DND-41 (cell line): Measurements from ENCODE around the gene POLR3A.
A peak's percentile ranks its signal among the peaks of the same experiment; 100 is the strongest.

Experiments used
- ATAC-seq: fragments of 200-7000 bp; cut with Tn5 transposase; 3 replicates; pipeline ENCODE4 v1.9.1; 2021; ENCODE audit warnings: low read depth; ENCODE audit not compliant: insufficient read depth
- DNase-seq: peaks from one replicate; pipeline ENCODE4 v3.0.0-alpha.2; 2020
- H2AFZ ChIP-seq: 2 replicates; pipeline ENCODE4 v1.6.0; 2012; ENCODE audit warnings: low read depth, low read length
- H3K27ac ChIP-seq: 2 replicates; pipeline ENCODE4 v1.5.1; 2012; ENCODE audit warnings: low read length, inconsistent platforms
- H3K27me3 ChIP-seq: fragments of 200-600 bp; sonication (generic); 2 replicates; pipeline ENCODE4 v1.6.0; 2012; ENCODE audit warnings: low read length, mild to moderate bottlenecking, inconsistent platforms; ENCODE audit not compliant: insufficient read depth, poor library complexity
- H3K36me3 ChIP-seq: 2 replicates; pipeline ENCODE4 v1.5.1; 2012; ENCODE audit warnings: low read length, inconsistent platforms; ENCODE audit not compliant: insufficient read depth
- H3K4me1 ChIP-seq: 2 replicates; pipeline ENCODE4 v1.5.1; 2012; ENCODE audit warnings: mild to moderate bottlenecking, low read length; ENCODE audit not compliant: insufficient read depth
- H3K4me2 ChIP-seq: 2 replicates; pipeline ENCODE4 v1.6.0; 2012; ENCODE audit warnings: mild to moderate bottlenecking, moderate library complexity, low read length, inconsistent platforms; ENCODE audit not compliant: insufficient read depth
- H3K4me3 ChIP-seq, 2 experiments: fragments of 200-600 bp in 1 of 2; shearing (Covaris generic) in 1 of 2; 2 replicates each; pipeline ENCODE4 v1.5.1; 2012 to 2016; ENCODE audit warnings: inconsistent platforms in 2 of 2, low read length in 2 of 2, mild to moderate bottlenecking in 2 of 2, low read depth in 1 of 2, moderate library complexity in 1 of 2
- H3K79me2 ChIP-seq: 2 replicates; pipeline ENCODE4 v1.6.0; 2012; ENCODE audit warnings: low read length, inconsistent platforms; ENCODE audit not compliant: insufficient read depth
- H3K9ac ChIP-seq: 2 replicates; pipeline ENCODE4 v1.6.0; 2012; ENCODE audit warnings: low read depth, mild to moderate bottlenecking, inconsistent platforms, low read length, moderate library complexity
- H3K9me3 ChIP-seq: 2 replicates; pipeline ENCODE4 v1.5.1; 2012; ENCODE audit warnings: low read length, moderate library complexity, mild to moderate bottlenecking, inconsistent platforms; ENCODE audit not compliant: insufficient read depth, severe bottlenecking
- H4K20me1 ChIP-seq: 2 replicates; pipeline ENCODE4 v1.6.0; 2012; ENCODE audit warnings: low read length; ENCODE audit not compliant: insufficient read depth
- CTCF ChIP-seq: IDR thresholded peaks from 2 replicates; pipeline ENCODE4 v1.5.1; 2012; ENCODE audit warnings: borderline replicate concordance, low read length, moderate library complexity, mild to moderate bottlenecking; ENCODE audit not compliant: poor library complexity, severe bottlenecking; ENCODE audit errors: extremely low read depth
- EZH2 ChIP-seq: IDR thresholded peaks from 3 replicates; pipeline ENCODE4 v1.6.1; 2012; ENCODE audit warnings: borderline replicate concordance, low read depth, mild to moderate bottlenecking, moderate library complexity, low read length, inconsistent platforms; ENCODE audit not compliant: severe bottlenecking

Gene POLR3A

GRCh38 chr10:77927402-77928246 lies 101.7 kb downstream of the POLR3A start:
- Histone ChIP-seq H4K20me1 (peaks cover 11% of the 10 kb centered on the region), H3K4me3 (peak overlapping the region; percentile 40 to 70; a peak in 3 of 4 replicates), H3K9ac (peak overlapping the region; percentile 76), H3K9me3 (no peaks in the 10 kb centered on the region), H3K27me3 (peaks cover 30% of the 10 kb centered on the region), H3K4me1 (peaks cover 31% of the 10 kb centered on the region), H3K4me2 (peak overlapping the region; percentile 84), H3K36me3 (peaks cover 3% of the 10 kb centered on the region; the same call in 1 of the 2 replicates), H3K79me2 (peaks cover 35% of the 10 kb centered on the region), H2AFZ (peak overlapping the region; percentile 75), H3K27ac (no peak overlapping the region)
- TF ChIP-seq CTCF (no peak), EZH2 (peak; percentile 90)
- DNase-seq, result no peak
- ATAC-seq, result no peak

GRCh38 chr10:77926566-77927401 lies 102.5 kb downstream of the POLR3A start, which contains the start of gene DLG5:
Gene DLG5, minus strand, starts transcription at chr10:77926755. Its CDS starts 235 bp downstream, at chr10:77926520.
- Histone ChIP-seq H3K27me3 (peaks cover 30% of the 10 kb centered on the region), H3K9ac (peak within 1 kb of the TSS; percentile 76), H3K79me2 (peaks cover 42% of the 10 kb centered on the region), H3K36me3 (peaks cover 3% of the 10 kb centered on the region; the same call in 1 of the 2 replicates), H3K27ac (peak within 1 kb of the TSS; percentile 58; the same call in 1 of the 2 replicates), H3K4me2 (peak within 1 kb of the TSS; percentile 84), H3K9me3 (no peaks in the 10 kb centered on the region), H2AFZ (peak within 1 kb of the TSS; percentile 75), H3K4me3 (peak within 1 kb of the TSS; percentile 52 to 70), H4K20me1 (peaks cover 18% of the 10 kb centered on the region), H3K4me1 (peaks cover 31% of the 10 kb centered on the region)
- ATAC-seq (peak; percentile 78), DNase-seq (peak; percentile 66)
- TF ChIP-seq EZH2 (no peak), CTCF (peak; percentile 23)

GRCh38 chr10:77925795-77926565 lies 103.3 kb downstream of the POLR3A start:
- peaks cover 26% of the 10 kb centered on the region for H4K20me1 ChIP-seq
- H3K79me2 ChIP-seq, result peaks cover 50% of the 10 kb centered on the region
- no peaks in the 10 kb centered on the region for H3K9me3 ChIP-seq
- peaks cover 30% of the 10 kb centered on the region for H3K27me3 ChIP-seq
- H3K9ac ChIP-seq, result peak overlapping the region; percentile 76
- H3K4me3 ChIP-seq, result peak overlapping the region; percentile 52 to 70
- H3K36me3 ChIP-seq, result peaks cover 3% of the 10 kb centered on the region; the same call in 1 of the 2 replicates
- peak; percentile 24 for TF ChIP-seq CTCF
- TF ChIP-seq EZH2, result no peak
- peaks cover 31% of the 10 kb centered on the region for H3K4me1 ChIP-seq
- ATAC-seq (peak; percentile 67), DNase-seq (peak; percentile 49)
- peak overlapping the region; percentile 75 for H2AFZ ChIP-seq
- peak overlapping the region; percentile 84 for H3K4me2 ChIP-seq
- peak overlapping the region; percentile 58; the same call in 1 of the 2 replicates for H3K27ac ChIP-seq
